Activated CD4-positive, alpha-beta T cell treated with anti-CD3 and anti-CD28 coated beads, Interleukin-10, Interleukin-2, amounts not matched to agents 100 ng/mL and 50 ng/mL, durations not matched to agents 16 hours and 8 hours (primary cell): ENCODE data around the gene NEGR1.

Experiments
- DNase-seq: peaks from one replicate; pipeline ENCODE4 v3.0.0-alpha.2; 2020

NEGR1 gene

GRCh38 chr1:71532343-71532742, 750.0 kb downstream of the NEGR1 start:
- DNase-seq, result no peak

GRCh38 chr1:71526824-71527223, 755.5 kb downstream of the NEGR1 start:
- no peak for DNase-seq

- no peak for DNase-seq
Measured at GRCh38 chr1:71522721-71523120, 759.6 kb downstream of the NEGR1 start.

- peak; percentile 11 for DNase-seq
Measured at GRCh38 chr1:71521655-71522264, 760.6 kb downstream of the NEGR1 start.

GRCh38 chr1:71511505-71511904, 770.8 kb downstream of the NEGR1 start:
- DNase-seq, result no peak

- no peak for DNase-seq
Measured at GRCh38 chr1:71510725-71511124, 771.6 kb downstream of the NEGR1 start.

- DNase-seq, result no peak
Measured at GRCh38 chr1:71509051-71509595, 773.2 kb downstream of the NEGR1 start.

- DNase-seq, result no peak
Measured at GRCh38 chr1:71502006-71502405, 780.3 kb downstream of the NEGR1 start.

- no peak for DNase-seq
Measured at GRCh38 chr1:71498542-71498941, 783.8 kb downstream of the NEGR1 start.

- no peak for DNase-seq
Measured at GRCh38 chr1:71494163-71494562, 788.2 kb downstream of the NEGR1 start.

GRCh38 chr1:71492298-71493041, 789.9 kb downstream of the NEGR1 start:
- no peak for DNase-seq

GRCh38 chr1:71490432-71490831, 791.9 kb downstream of the NEGR1 start:
- DNase-seq, result no peak

- no peak for DNase-seq
Measured at GRCh38 chr1:71488555-71489252, 793.6 kb downstream of the NEGR1 start.

GRCh38 chr1:71473331-71473730, 809.0 kb downstream of the NEGR1 start:
- DNase-seq, result no peak

- DNase-seq, result no peak
Measured at GRCh38 chr1:71465093-71465492, 817.2 kb downstream of the NEGR1 start.

GRCh38 chr1:71464016-71464415, 818.3 kb downstream of the NEGR1 start:
- no peak for DNase-seq

GRCh38 chr1:71463144-71463543, 819.2 kb downstream of the NEGR1 start:
- no peak for DNase-seq

GRCh38 chr1:71462247-71462646, 820.1 kb downstream of the NEGR1 start:
- DNase-seq, result no peak

GRCh38 chr1:71461416-71461815, 820.9 kb downstream of the NEGR1 start:
- DNase-seq, result no peak

- no peak for DNase-seq
Measured at GRCh38 chr1:71448444-71448843, 833.9 kb downstream of the NEGR1 start.

- no peak for DNase-seq
Measured at GRCh38 chr1:71438626-71439025, 843.7 kb downstream of the NEGR1 start.

- no peak for DNase-seq
Measured at GRCh38 chr1:71435951-71436350, 846.4 kb downstream of the NEGR1 start.

GRCh38 chr1:71434240-71434639, 848.1 kb downstream of the NEGR1 start:
- no peak for DNase-seq

- DNase-seq, result no peak
Measured at GRCh38 chr1:71428029-71428428, 854.3 kb downstream of the NEGR1 start.
